Activated gamma-delta T cell treated with anti-CD3 and anti-CD28 coated beads, Interleukin-2, amount 50 U/mL, for 16 hours (primary cell): Measurements from ENCODE around the gene CNNM1.

ENCODE experiments used
- DNase-seq: peaks from one replicate; pipeline ENCODE4 v3.0.0-alpha.2; 2020; ENCODE audit warnings: low read depth

CNNM1 gene

DNA sequence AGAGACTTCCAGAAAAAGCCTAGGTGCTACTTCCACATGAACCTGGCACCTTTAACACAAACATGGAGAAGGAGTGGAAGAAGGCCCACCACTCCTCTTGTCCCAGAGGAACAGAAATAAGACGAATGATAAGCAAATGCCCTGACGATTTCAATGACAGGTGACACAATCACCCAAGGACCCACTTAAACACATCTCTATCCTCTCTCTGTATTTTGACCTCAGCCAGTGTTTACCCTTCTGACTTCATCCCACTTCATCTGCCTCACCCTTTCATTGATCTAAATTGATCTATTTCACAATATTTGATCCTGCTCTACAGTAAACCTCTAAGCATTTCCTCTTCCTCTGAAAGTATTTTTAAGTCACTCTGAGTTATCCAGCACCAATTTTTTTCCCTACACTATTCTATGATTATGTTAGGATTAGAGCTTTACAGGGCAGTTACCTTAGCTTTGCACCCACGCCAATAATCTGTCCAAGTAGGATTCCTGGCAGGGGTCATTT lies 92.1 kb downstream of the CNNM1 start:
- no peak for DNase-seq

DNA sequence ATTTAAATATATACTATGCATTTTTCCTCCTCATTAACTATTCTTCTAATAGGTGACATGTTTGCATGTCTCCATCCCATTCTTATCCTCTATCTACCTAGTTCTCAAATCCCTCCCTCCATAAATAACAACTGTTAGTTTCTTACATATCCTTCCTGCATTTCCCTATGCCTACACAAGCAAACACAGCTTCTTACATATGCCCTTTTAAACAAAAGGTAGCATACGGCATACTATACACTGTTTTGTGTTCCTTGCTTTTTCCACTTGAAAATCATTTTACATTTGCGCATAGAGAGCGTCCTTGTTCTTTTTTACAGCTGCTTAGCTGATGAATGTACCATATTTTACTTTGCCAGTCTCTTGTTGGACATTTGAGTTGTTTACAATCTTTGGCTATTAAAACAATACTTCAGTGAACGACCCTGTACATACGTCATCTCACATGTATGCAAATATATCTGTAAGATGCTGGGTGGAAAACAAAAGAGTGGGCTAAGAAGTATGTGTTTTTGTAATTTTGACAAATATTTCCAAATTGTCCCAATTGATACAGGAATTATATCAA lies 93.5 kb downstream of the CNNM1 start:
- no peak for DNase-seq

DNA sequence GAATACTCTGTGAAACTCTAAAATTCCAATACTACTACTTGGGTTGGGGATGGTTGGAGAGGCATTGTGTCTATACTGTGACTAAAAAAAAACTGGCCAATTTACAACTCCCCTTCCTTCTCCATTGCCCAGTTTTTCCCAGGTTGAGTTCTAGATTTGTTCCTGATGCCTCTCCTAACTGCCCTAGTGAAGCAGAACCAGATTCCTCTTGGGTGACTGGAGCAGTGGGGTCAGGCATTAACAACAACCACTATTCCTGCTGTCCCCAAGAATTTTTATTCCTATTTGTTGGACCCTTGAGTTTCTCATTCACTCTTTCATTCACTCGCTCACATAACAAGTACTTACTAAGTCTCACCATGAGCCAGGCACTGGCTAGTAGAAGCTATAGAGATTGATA lies 95.5 kb downstream of the CNNM1 start:
- DNase-seq, result no peak

DNA sequence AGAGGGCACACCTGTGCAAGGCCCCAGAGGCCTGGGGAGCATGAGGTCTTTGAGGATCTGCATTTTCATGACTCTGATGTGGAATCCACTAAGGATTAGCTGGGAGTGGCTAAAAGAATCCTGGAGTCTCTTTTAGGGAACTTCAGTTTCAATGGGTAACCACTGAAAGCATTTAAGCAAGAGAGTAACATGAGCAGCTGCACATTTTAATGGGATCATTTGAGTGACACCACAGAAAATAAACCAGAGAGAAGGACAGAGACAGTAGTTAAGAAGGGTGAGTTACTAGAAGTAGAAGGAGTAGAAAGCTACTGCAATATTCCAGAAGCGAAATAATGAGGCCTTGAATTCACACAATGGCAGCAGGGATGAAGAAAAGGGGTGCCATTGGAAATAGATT lies 96.0 kb downstream of the CNNM1 start:
- no peak for DNase-seq

DNA sequence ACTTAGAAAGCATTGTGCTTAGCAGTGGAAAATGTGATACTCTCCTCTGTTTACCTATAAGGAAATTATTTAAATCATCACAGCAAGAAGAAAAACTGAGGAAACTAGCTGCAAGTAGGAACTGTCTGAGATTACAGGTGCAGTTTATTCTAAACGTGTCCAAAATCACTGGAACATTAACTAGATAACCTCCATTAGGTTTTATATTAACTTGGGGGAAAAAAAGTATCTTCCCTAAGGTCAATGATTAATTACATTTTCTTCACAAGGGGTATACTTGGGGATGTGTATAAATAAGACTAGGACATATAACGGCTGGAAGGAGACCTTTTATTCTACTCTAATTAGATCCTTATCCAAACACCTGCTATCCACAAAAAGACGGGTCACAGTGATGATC lies 97.5 kb downstream of the CNNM1 start:
- no peak for DNase-seq

DNA sequence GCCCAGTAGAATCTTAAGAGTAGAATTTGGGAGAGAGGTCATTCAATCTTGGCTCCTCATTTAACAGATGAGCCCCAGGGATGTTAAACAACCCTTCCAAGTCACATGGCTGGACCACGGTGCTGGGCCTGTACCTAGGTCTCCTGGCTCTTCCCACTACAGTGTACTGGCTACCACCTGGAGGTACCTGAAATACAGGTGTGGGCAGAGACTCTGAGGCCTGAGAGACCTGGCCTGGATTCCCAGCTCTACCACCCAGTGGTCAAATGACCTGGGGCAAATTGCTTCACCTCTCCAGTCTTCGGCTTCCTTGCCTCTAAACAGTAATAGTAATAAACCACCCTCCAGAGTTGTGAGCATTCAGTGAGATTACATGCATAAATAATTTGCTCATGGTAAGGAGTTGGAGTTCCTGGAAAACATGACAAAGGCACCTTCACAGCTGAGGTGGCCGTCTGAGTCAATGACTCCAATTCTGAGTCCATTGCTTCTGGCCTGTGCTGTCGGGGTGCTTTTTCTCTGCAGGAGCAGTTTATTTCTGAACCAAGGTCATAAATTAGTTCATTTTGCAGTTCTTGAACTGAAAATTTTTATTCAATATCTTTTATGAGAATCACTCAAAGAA lies 98.5 kb downstream of the CNNM1 start:
- DNase-seq, result no peak

DNA sequence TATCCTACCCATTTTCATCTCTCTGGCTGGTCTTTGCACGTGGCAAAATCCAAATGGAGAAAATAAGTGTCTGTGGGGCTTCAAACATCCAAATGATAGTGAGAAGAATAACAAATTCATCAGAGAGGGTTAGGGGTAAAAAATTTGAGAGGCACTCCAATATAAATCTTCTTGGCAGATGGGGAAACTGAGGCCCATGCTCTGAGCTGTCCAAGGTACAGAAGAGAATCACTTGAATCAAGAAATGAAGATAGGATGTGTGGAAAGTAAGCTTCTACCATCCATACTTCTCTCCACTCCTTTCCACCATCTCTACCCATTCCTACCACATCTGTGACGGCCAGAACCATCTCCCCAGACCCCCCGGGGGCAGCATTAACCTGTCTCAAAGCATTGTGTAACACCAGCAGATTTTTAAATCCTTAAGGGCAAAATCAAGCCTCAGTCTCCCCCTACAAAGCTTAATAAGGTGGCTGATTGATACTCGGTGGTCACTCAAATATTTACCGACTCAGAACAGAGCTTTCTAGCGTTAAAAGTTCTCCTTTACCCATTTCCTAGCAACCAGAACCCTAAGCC lies 100.5 kb downstream of the CNNM1 start:
- DNase-seq, result no peak

DNA sequence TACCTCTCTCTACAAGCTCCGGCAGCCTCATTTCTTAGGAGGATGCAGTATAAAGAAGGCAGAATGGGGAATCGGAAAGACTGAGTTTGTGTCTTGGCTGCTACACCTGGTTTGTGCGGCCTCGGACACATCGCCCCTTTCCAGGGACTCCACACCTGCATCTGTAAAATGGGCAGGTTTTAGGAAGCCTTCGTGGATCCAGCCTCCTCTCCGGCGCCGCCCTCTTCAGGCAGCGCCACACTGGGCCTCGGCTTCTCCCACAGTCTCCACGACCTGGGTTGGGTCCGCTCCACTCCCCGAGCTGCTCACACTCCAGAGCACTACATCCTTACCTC lies 100.9 kb downstream of the CNNM1 start:
- no peak for DNase-seq

DNA sequence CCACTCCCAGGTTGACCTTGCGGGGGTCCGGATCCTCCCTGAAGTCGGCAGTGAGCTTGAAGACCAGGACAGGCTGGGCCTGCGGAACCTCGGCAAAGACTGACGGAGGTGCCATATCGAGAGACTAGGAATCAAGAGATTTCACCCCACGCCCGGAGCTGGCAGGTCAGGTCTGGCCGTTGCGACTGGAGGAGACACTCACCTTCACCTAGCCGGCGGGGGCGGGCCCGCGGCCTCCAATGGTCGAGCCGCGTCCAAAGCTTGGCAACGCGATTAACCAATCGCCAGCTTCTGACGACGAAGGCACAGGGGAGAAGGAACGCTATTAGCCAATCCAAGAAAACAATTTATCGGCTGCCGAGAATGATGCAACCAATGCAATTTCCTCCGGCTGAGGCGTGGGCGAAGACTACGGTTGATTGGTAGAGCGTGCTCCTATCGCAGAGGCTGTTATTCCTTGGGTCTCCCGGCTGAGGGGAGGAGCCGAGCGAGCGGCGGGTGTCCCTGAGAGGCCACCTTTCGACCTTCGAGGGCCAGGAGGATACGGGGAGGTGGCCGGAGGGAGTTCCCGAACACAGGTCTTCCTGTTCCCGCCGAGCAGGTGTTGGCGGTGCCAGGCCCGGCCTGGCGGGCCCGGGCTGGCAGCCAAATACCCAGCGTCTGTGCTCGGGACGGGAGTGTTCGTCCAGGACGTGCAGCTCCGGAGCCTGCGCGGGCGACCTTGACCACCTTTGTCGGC lies 101.5 kb downstream of the CNNM1 start, which contains the start of gene GOT1:
Gene GOT1, minus strand, starts transcription at position 174 of the 739 bp plus-strand sequence. Its CDS starts 59 bp downstream, at position 115.
- peak; percentile 91 for DNase-seq

DNA sequence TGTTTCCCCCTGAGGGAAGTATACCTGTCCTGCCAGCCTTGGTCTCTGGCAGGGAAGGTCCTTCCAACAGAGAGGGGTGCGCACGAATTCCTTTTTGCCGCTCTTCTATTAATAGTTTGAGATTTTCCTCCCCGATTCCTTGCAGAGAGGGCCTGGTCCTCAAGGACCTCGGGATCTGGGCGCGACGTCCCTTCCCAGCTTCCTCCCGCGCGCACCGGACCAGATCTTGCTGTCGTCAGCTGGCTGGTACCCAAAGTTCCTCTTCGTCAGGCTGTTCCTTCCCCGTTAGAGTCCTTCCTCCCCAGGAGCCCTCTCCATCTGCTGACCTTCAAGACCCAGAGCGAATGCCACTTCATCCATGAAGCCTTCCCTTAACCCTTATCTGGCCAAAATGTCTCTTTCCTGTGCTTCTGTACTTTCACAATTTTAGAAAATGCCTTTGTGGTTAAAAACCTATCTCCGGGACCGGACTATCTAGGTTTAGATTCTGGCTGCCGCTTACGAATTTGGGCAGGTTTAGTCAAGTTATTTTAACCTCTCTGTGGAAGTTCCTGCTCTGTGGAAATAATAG lies 102.1 kb downstream of the CNNM1 start:
- no peak for DNase-seq

DNA sequence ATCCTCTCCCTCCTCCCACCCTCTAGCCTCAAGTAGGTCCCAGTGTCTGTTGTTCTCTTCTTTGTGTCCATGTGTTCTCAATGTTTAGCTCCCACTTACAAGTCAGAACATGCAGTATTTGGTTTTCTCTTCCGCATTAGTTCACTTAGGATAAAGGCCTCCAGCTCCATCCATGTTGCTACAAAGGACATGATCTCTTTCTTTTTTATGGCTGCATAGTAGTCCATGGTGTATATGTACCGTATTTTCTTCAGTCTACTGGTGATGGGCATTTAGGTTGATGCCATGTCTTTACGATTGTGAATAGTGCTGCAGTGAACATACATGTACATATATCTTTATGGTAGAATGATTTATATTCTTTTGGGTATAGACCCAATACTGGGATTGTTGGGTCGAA lies 102.9 kb downstream of the CNNM1 start:
- no peak for DNase-seq

DNA sequence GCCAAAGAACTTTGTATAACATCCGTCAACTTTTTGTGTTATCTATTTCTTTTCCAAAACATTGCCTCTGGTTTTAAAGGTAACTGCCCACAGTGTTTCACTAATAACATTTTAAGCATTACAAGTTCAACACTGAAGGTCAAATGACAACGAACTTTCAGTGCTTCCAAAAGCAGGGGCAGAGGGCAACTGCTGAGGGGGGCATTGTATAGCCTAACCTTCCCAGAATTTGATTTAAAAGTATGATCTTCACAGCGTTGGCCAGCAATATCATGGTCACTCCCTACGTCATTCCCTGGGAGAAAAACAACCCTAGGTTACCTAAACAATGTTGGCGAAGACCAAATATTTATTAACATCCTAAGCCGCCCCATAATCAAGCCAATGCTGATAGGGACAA lies 103.7 kb downstream of the CNNM1 start:
- no peak for DNase-seq

DNA sequence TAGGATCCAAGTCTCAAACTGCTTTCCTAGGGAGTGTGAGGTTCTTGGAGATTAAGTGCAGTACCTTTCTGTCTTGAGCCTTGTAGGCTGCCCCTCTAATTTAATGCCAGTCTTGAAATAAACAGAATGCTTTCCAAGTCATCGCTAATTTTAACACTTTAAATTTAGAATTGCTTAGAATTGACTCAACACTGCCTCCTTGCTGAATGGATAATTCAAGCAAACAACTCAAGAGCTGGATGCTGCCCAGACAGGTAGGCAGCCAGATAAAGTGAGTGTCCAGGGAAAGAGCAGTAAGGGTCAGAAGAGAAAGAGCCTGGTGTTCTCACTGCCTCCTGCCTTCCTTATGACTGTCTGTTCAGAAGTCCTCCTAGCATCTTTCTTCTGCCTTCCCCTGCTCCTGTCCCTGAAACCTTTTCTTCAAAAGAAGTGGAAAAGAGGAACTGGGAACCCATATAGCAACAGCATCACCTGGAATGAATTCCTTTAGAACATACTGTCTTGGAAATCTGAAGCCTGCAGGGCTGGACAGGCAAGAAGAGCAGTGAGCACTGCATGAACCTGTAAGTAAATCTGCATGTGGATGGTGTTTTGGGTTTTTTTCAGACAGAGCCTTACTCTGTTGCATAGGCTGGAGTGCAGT lies 104.3 kb downstream of the CNNM1 start:
- no peak for DNase-seq

DNA sequence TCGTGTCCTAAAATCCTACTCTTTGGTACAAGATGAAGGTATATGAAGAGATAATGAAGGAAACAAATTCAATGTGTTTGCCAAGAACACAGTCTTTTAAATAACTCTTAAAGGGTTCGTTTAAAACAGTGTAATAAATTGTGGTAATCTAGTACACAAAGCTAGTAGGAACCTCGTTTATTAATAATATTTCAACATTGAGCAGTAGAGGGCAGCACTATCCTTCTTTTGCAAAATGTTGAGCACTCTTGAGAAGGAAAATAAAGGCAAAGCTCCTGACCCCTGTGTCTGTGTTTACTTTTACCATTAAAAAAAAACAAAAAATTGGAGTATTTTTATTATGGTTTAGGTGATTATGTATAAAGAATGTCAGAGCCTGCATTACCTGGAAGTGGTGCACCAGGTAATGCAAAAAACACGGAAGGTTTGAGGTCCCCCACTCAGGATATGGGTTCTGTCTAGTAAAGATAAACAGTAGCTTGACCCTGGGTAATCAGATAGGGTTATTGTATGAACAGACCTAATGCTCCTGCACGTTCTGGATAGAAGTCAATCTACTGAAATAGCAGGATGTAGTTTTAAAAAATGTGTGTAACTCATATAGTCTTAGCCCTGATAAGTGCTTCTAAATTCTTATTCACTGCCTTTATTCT lies 107.0 kb downstream of the CNNM1 start:
- no peak for DNase-seq

DNA sequence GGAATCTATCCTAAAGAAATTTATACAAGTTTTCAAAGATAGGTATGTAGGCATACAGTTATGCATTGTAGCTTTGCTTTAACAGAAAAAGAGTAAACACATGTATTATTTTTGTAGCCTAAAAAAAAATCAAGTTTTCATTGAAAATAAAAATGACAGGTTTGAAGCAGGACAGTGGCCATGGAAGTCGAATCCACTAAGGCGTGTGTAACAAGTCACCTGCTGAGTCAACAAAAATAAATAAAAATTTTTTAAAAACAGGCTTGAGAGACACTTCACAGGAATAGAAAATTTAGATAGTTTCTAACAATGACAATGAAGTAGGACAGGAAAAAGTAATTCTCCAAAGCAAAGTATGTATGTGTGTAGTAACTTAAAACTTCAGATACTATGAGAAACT lies 109.7 kb downstream of the CNNM1 start:
- no peak for DNase-seq

DNA sequence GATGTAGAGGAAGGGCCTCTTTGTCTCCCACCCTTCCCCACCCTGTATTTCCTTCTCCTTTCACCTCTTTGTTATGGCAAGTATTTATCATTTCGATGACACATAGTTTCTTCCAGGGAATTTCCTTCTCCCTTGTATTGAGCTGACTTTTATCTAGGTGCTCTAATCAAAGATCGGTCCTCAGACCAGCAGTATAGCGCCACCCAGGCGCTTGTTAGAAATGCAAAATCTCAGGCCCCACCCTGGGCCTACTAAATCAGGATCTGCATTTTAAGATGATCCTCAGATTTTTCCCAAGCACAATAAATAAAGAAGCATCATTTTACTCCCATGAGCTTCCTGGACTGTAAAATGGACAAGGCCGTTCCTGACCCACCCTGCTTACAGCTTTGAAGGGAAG lies 113.2 kb downstream of the CNNM1 start:
- DNase-seq, result no peak

DNA sequence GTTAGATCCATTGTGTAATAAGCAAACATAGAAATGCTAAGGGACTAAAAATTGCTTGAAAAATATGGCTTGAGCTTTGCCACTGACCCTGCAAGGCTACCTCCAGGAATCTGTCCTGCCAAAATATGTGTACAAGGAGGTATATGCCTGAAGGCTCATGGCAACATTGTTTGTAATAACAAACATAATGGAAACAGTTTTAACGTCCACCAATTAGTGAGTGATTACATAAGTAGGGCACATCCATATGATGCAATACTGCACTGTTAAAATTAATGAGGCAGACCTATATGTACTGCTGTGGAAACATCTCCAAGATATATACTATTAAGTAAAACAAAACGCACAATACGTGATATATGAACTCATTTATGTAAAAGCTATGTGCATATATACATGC lies 114.3 kb downstream of the CNNM1 start:
- no peak for DNase-seq
